ENCODE measurements around the gene CARD11. TPM values are rescaled to one million over a fixed set of nuclear protein-coding genes. Genes with fewer than 3 reads are reported as not detected.

Gene CARD11
- polyA plus RNA-seq, 1 donor from 2014 or later, result not detected

- Histone ChIP-seq H3K9me2 (ENCODE audit: insufficient read depth, low read length) (no peaks in the 10 kb centered on the region), H2AFZ (ENCODE audit: low read depth, low read length) (no peak overlapping the region), H3F3A (ENCODE audit: insufficient read depth, low read length, poor library complexity, severe bottlenecking) (no peaks in the 10 kb centered on the region), H4K20me1 (ENCODE audit: insufficient read depth) (no peaks in the 10 kb centered on the region), H3K9me3 (ENCODE audit: low read length) (no peaks in the 10 kb centered on the region), H3K79me2 (replicated peaks; ENCODE audit: insufficient read depth, low read length) (no peaks in the 10 kb centered on the region), H3K36me3 (ENCODE audit: insufficient read depth, low read length) (no peaks in the 10 kb centered on the region), H3K9ac (ENCODE audit: low read length) (no peak overlapping the region), H3K27ac (ENCODE audit: low read length) (no peak overlapping the region), H3K27me3 (ENCODE audit: insufficient read depth, low read depth, low read length) (no peaks in the 10 kb centered on the region), H3K4me3 (ENCODE audit: low read length) (no peak overlapping the region), H3K4me2 (ENCODE audit: low read length) (no peak overlapping the region)
- peak; percentile 95 for TF ChIP-seq SMC3 (conservative IDR thresholded peaks at IDR 0.05; ENCODE audit: poor library complexity)
- peak; percentile 98 for TF ChIP-seq RAD21 (conservative IDR thresholded peaks at IDR 0.05)
- peak; percentile 96 for TF ChIP-seq CTCF (IDR thresholded peaks at IDR 0.05; ENCODE audit: poor library complexity, severe bottlenecking)
- TF ChIP-seq REST (IDR thresholded peaks at IDR 0.05; ENCODE audit: borderline replicate concordance), result no peak
These were observed 178.5 kb downstream of the CARD11 start for GRCh38 chr7:2864999-2865670.

GRCh38 chr7:2864204-2864985 is 179.3 kb downstream of the CARD11 start:
- Histone ChIP-seq H3K9ac (ENCODE audit: low read length) (no peak overlapping the region), H3K79me2 (replicated peaks; ENCODE audit: insufficient read depth, low read length) (no peaks in the 10 kb centered on the region), H3K36me3 (ENCODE audit: insufficient read depth, low read length) (no peaks in the 10 kb centered on the region), H3K27ac (ENCODE audit: low read length) (no peak overlapping the region), H3F3A (ENCODE audit: insufficient read depth, low read length, poor library complexity, severe bottlenecking) (no peaks in the 10 kb centered on the region), H4K20me1 (ENCODE audit: insufficient read depth) (no peaks in the 10 kb centered on the region), H3K4me3 (ENCODE audit: low read length) (no peak overlapping the region), H2AFZ (ENCODE audit: low read depth, low read length) (no peak overlapping the region), H3K4me2 (ENCODE audit: low read length) (no peak overlapping the region), H3K9me3 (ENCODE audit: low read length) (no peaks in the 10 kb centered on the region), H3K27me3 (ENCODE audit: insufficient read depth, low read depth, low read length) (no peaks in the 10 kb centered on the region), H3K9me2 (ENCODE audit: insufficient read depth, low read length) (no peaks in the 10 kb centered on the region)
- no peak for TF ChIP-seq SMC3 (conservative IDR thresholded peaks at IDR 0.05; ENCODE audit: poor library complexity)
- TF ChIP-seq RAD21 (conservative IDR thresholded peaks at IDR 0.05), result no peak
- TF ChIP-seq EZH2 (IDR thresholded peaks at IDR 0.05; ENCODE audit: borderline replicate concordance, insufficient read depth, low read length, poor library complexity, severe bottlenecking), result no peak
- TF ChIP-seq TAF1 (IDR thresholded peaks at IDR 0.05; ENCODE audit: low read depth), result no peak
- no peak for TF ChIP-seq POLR2AphosphoS5 (IDR thresholded peaks at IDR 0.05)
- TF ChIP-seq CTCF (IDR thresholded peaks at IDR 0.05; ENCODE audit: poor library complexity, severe bottlenecking), result no peak
